Spleen (tissue), 7 donors: ENCODE results near the gene TRABD2B.

Experiments
- CTCF ChIP-seq, 11 experiments: fragments of 200-600 bp in 7 of 11; fragments of 450-650 bp in 4 of 11; sonication (generic) in 4 of 11; IDR thresholded peaks in 8 of 11; conservative IDR thresholded peaks in 3 of 11; 1 replicate in 7 of 11; 2 replicates in 4 of 11; pipeline versions ENCODE4 v1.4.0 to v1.8.0; 2016 to 2021; ENCODE audit warnings: antibody characterized with exemption in 11 of 11, inconsistent platforms in 4 of 11, mild to moderate bottlenecking in 1 of 11
- POLR2A ChIP-seq, 3 donors: fragments of 450-650 bp; IDR thresholded peaks; one replicate each; pipeline ENCODE4 v1.5.1; 2017; ENCODE audit warnings: antibody characterized with exemption in 3 of 3, mild to moderate bottlenecking in 1 of 3
- donor health status: DM: no; HTN: no; CAD: no; lungs with moderate emphysema.
- donor health status: DM: no; HTN: no; CAD: no.
- donor health status: DM: no; HTN: no; CAD: no.

- no peak for TF ChIP-seq CTCF (IDR thresholded peaks at IDR 0.05 in 8 of 11, conservative IDR thresholded peaks at IDR 0.05 in 3 of 11)
- TF ChIP-seq POLR2A (IDR thresholded peaks at IDR 0.05): no peak
Observed at GRCh38 chr1:47992720-47993415, 4.3 kb downstream of the TRABD2B start.
